Stimulated activated naive CD4-positive, alpha-beta T cell treated with Interleukin-2 at 50 U/mL for 16 hours (primary cell): ENCODE measurements around the gene KCP.
"Not testable (repeated sequence)": the region's sequence is repeated elsewhere in the genome, so short reads cannot be mapped to it uniquely, and the experiment has no call there.

Experiments used
- DNase-seq: peaks from one replicate; lab custom pipeline; 2025; lab: John Stamatoyannopoulos, UW

KCP gene

GRCh38 chr7:128921866-128922440 lies 11.4 kb upstream of the KCP start:
- DNase-seq: no peak

DNA sequence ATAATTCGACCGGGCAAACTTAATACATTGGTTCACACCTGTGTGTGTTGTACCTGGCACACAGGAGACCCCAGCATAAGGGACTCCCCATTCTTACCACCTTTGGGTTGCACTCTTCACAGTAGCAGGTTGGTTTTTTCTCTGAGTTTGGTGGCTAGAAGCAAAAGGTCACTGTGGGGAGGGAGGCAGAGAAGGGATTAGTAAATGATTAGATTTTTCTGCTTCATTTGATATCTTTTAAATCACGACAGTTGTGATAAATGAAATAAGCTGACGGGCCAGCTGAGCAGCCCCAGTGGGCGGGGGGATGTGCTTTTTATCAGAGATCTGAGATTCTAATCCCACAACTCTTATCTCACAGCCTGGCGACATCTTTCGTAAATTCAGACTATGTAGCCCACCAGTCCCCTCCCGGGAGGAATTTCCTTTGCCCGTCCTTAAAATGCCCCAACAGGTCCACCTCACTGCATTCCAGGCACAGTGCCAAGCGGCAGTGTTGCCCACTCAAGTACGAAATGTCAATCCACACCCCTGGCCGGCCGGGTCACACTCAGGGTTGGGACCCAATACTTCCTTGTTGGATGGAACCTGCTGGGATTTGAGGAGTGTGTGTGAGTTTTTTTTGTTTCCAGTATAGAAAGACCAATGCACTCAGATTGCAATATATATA lies 10.5 kb upstream of the KCP start:
- no peak for DNase-seq

DNA sequence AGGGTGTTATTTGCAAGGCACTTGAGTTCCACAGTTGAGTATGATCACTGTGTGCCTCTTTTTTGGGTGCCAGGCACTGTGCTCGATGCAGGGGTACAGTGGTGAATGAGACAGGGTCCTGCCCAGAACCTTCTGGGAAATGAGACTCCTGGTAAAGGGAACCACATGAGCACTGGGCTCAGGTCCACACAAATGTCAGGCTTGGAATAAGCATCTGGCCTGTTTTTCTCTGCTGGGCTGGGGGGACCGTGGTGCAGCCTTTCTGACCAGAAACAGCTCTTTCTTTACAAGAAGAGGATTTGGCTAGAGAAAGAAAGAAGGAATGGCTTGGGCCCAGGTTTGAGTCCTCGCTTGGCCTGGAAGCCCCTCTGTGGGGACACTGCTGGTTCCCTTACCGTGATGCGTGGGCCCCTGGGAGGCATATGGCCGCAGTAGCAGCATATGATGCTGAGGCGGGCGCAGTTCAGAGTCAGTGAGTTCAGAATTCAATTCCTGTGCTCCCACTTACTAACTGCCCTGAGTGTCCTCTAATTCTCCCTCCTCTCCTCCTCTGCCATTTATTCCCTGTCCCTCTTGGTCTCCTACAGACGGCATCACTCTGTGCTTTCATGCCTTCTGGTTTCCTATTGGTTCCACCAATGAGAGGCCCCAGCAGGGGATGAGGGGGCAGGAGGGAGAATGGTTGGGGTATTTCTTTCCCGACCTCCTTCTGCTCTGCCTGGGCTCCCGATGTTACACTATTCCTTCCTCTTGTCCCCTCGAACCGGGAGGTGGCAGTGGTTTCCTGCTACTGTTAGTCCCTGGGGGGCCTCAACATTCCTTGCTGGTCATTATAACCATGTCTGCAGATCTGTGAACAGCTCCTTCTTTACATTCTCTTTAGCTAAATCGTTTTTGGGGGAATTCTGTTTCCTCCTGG lies 9.6 kb upstream of the KCP start:
- no peak for DNase-seq

- no peak for DNase-seq
Measured at GRCh38 chr7:128919241-128919640, 8.7 kb upstream of the KCP start.

DNA sequence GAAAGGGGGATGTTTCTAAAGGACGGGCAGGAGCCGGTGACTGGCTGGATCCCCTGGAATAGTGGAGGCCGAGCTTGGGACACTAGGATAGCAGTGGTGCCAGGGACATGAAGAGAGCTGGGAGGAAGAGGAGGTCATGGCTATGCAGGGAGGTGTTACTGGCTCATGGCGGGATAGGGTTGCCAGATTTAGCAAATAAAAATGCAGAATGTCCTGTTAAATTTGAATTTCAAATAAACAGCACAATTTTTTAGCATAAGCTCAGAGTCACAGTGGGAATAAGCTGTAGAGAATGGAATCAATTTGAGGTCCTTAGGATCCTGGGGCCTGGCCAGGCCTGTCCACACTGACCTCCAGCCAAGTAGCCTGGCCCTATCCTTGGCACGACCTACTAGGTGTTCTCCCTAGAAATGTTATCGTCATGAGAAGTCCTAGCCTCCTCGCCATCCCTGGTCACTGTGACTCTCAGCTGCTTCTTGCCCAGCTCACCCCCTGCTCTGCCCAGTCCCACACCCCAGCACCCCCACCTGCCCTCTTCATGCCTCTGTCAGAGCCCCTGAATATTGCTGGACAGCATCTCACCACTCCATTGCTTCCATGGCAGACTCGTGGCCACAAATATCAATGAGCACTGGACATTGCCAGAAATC lies 7.6 kb upstream of the KCP start:
- DNase-seq: no peak

DNA sequence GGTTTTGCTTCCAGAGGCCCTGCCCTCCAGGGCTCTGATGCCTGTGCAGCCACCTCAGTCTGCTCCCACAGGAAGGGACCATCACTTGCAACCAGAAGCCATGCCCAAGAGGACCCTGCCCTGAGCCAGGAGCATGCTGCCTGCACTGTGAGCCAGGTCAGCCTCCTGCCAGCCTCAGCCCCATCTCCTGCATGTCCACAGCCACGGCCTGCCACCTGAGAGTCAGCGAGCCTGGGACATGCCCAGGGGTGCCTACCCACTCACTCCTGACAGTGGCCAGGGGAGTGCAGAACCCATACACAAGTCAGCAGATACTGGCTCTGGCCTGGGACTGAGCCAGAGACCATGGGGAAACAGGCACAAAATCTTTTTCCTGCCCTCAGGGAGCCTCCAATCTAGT lies 6.6 kb upstream of the KCP start:
- no peak for DNase-seq

GRCh38 chr7:128916643-128916915 lies 6.1 kb upstream of the KCP start:
- DNase-seq: no peak

DNA sequence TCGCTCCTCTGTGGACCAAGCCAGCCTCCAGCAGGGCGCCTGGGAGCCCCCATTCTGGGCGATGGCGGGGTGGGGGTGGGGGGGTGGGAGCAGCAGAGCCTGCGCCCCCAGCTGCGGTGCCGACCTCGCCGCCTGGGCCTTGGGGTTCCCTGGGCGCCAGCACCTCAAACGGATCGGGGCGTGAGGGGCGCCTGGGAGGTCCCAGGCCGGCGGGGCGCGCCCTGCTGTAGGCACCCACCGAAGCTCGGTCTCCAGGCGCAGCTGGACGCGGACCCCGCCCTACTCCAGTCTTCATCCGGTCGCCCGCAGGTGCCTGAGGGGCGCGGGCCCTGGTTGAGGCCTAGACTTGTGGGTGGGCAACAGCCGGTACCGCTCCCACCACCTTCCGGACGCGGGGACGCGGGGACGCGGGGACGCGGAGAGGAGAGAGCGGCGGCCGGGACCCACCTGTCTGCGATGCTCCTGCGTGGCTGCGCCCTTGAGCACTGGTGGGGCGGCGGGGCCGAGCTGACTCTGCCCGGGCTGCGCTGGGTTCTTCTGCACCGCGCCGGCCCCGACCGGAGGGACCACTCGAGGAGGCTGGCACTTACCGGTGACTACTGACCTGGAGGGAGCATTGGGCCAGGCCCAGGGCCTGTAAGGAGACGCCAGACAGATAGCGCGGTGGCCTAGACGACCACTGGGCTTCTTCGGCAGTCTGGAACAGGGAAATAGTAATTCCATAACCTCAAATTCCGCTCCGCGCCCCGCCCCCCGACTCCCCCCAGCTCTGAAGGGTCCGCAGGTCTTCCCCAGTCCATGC lies 5.5 kb upstream of the KCP start:
- DNase-seq: no peak

DNA sequence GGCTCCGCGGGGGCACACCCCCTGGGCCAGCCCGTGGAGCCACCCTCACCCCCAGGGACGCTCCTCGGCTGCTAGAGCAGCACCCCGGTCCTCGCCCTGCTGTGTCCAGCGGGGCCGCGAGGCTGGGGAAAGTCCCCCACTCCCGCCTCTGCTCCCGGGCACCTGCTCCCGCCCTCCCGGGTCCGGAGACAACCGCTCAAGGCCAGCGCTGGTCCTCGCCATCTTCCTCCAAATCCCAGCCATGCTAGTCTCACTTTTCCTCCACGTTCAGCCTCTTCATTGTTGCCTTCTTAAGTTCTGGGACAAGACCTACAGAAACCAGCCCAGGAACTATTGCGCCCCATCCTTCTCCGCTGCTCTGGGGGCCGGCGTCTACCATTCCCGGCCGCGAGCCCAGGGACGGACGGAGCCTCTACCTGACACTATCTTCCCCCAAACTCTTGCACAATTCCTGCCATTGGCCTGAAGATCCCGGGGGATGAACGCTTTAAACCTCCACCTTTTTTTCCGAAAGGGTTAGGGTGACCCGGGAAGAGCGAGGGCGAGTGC lies 4.8 kb upstream of the KCP start:
- no peak for DNase-seq

GRCh38 chr7:128914566-128915151 lies 4.2 kb upstream of the KCP start:
- no peak for DNase-seq

DNA sequence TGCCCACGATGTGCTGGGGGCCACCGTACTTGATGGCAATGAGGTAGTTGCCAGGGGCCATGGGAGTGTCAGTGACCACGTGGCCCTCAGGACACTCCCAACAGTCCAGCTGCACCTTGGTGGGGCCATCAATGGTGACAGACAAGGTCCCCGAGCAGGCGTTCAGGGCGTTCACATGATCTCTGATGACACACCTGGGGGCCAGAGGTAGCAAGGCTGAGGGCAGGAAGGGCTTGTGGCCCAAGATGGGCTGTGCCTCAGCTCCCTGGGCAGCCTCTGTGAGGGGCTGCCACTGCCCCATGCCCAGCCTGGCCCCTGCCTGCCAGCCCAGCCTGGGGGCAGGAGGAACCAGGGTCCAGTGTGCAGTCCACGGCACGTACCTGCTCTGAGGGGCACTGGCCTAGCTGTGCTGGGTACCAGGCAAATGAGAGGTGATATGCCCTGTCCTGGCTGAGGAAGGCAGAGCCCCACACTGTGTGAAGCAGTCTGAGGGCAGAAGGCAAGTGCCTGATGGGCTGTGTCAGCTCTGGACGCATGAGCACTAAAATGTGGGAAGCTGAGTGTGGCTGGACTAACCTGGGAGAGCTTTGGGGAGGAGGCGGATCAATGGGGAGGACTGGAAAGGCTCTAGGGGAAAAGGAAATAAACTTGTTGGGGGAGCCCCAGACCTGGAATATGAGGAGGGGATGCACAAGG lies 3.5 kb upstream of the KCP start:
- DNase-seq: no peak

DNA sequence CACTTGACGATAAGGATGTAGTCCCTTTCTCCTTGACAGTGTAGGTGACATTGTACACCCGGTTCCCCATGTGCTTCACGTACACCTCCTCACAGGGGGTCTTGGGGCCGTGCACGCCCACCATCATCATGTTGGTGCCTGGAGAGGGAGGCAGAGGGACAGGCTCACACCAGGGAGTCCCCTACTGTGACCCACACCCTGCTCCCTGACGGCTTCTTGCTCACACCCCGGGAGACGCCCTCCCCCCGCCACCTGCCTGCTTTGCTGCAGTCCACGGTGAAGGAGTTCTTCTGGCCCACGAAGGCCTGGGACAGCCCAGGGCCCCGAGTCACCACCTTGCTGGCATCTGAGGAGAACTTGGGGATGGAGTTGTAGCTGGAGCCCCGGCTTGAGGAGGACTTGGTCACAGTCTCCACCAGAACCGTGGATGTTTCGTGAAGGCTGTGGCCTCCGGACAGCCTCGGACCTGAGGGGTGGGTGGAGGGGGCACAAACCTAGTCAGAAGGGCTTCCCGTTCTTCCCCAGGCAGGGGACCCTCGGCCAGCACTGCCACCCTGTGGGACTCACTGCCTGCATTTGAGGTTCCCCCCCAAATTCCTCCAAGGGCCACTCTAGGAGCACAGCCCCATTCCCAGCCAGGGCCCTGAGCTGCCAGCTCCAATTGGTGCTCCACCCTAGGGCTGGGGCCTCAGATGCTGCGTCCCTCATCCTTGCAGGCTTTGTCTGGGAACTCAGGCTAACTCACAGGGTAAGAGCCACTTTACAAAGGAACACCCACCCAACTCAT lies 2.4 kb upstream of the KCP start:
- not testable (repeated sequence) for DNase-seq

- no peak for DNase-seq
Measured at GRCh38 chr7:128912281-128912680, 1.8 kb upstream of the KCP start.

DNA sequence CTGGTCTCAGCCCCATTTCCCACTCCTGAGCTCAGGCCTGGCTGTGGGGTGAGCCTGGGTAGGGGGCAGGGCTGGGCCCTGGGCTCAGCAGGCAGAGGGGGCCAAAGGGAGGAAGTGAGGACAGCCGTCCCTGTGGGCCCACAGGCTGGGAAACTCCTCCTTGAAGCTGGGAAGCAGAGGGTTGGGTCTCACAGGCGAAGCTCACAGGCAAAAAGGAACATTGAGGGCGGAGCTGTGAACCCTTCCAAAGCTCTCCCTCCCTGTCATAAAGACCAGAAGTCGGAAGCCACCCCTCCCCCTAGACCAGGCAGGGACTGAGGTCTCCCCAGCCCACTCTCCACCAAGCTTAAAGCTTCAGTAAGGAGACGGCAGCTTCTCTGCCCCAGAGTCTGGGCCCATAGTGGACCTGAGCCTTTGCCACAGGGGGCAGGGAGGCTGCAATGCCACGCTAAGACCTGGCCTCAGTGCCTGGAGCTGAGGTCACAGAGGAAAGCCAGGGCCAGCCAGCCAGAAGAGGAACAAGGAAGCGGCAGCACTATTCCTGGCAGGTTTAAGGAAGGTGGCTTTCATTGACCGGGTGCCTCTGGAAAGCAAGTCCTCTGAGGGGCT lies 1.0 kb upstream of the KCP start:
- DNase-seq: no peak

DNA sequence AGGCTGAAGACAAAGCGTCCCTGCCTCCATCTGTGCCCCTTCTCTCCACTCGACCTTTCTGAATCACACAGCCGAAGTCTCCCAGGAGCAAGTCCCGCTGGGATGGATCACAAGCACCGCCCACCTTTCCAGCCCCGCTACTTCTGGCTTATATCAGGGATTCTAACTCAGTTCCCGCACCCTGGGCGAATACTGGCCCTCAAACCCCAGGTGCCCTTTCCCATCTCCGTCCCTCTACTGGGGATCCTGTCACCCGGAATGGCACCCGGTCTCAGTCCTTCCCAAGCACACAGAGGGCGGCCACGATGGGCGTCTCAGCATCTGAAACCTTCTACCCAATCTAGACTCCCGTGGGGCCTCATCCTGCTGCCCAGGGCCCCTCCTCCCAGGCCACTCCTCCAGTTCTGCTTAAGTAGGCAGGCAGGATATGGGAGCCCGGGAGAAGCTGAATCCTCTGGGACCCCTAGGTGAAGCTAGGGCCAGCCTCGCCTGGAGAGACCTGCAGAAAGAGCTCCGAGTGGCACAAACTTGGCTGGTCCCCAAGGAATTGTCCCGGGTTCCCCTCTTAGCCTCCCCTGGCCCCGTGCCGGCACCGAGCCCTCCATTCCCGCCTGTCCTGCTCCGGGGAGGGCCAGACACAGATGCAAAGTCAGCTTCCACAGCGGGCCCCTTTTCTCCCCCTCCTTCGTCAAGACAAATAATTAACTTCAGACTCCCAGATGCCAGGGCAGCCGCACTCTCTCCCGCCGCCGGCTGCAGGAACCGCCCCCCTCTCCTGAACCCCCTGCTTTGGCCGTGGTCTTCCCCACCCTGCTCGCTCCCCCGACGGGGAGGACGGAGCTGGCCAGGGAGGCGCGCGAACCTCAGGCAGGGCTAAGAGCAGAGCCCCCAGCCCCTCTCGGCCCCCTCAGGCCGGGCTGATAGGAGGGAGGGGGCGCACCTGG lies 612 bp downstream of the KCP start:
- no peak for DNase-seq

- DNase-seq: no peak
Measured at GRCh38 chr7:128908750-128909624, 1.5 kb downstream of the KCP start.
